GM19238 (cell line): Measurements from ENCODE around the gene PDCL3.

Experiments used
- DNase-seq: peaks from one replicate; pipeline ENCODE4 v3.0.0; 2011; ENCODE audit warnings: low spot score; ENCODE audit not compliant: insufficient read length

PDCL3 gene

DNA sequence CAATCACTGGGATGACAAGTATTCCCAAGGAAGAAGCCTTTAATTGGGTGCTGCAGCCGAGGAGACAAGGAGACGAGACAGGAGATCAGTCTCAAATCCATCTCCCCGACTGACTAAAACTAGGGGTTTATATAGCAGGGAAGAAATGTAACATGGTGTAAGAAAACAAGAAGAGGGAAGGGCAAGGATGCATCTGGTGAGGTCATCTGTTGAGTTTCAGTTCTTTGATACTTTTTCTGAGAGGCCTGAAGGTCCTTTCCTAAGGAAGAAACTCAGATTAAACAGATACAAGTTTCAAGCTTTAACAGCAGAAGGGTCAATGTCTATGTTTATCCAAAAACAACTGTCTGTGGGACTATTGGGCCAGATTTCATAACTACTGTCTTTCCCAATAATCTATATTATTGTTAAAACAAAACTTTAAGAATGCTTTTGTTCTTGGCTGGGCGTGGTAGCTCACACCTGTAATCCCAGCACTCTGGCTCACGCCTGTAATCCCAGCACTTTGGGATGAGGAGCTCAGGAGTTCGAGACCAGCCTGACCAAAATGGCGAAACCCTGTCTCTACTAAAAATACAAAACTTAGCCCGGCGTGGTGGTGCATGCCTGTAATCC, 2.5 kb upstream of the PDCL3 start:
- DNase-seq: no peak

DNA sequence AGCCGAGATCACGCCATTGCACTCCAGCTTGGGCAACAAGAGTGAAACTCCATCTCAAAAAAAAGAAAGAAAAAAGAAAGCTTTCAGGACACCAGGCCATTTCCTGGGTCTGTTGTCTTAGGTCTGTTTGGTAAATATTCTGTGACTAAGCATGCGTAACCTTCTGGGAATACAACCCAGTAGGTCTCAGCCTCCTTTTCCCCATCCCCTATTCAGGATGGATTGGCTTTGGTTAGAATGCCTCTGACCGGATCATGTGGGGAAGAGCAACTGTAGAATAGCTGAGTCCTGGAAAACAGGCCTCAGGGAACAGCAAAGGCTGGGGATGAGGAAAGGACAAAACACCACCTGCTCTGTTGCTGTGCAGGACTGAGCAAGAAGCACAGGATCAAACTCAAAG, 1.6 kb upstream of the PDCL3 start:
- DNase-seq: no peak

DNA sequence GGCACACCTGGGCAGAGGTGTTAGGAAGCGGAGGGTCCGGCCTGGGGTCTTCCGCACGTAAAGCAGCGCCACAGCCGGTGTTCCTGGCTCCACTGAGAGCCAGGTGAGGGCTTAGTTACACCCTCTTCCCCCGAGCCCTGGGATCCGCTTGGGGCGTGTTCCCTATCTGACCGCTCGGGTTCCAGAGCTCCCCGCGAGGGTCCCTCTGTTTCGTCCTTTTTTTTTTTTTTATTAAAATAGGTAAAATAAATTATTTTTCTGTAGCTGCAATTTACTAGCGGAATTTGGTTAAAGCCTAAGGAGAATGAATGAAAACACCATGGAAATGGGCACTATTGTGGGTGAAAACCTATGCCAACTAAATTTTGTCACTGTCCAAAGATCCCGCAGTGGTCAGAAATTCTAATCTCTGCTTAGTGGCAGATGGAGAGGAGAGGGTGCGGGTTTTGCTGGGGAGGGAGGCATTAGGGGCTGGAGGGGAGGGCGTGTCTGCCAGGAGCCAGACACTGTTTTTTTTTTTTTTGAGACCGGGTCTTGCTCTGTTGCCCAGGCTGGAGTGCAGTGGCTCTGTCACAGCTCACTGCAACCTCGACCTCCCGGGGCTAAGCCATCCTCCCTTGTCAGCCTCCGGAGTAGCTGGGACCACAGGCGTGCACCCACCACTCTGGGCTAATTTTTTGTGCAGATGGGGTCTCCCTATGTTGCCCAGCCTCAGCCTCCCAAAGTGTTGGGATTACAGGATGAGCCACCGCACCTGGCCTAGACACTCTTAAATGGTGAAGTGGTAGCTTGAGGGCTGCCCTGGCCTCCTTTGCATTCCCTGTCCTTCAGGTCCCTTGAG, 834 bp downstream of the PDCL3 start:
- no peak for DNase-seq

DNA sequence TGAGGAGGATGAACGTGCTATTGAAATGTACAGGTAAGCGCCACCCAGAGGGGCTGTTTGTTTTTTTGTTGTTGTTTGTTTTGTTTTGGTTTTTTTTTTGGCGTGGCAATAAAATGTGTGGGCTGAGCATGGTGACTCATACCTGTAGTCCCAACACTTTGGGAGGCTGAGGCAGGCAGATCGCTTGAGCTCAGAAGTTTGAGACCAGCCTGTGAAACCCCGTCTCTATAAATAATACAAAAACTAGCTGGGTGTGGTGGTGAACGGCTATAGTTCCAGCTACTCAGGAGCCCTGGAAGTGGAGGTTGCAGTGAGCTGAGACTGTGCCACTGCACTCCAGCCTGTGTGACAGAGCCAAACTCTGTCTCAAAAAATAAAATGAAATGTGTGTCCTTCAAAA, 6.2 kb downstream of the PDCL3 start:
- DNase-seq: no peak

DNA sequence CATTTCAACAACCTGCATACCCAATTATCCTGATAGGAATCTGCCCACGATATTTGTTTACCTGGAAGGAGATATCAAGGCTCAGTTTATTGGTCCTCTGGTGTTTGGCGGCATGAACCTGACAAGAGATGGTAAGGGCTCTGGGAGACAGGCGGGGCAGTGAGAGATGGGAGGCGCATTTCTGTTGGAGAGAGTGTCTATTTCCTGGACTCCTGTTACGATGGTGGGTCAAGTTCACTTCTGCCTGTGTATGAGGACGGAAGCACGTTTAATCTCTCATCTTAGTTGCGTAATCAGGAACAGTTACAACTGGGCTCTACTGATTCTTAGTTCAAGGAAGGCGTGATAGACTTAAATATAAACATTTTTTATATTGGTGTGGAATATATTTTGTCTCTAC, 8.9 kb downstream of the PDCL3 start:
- no peak for DNase-seq

DNA sequence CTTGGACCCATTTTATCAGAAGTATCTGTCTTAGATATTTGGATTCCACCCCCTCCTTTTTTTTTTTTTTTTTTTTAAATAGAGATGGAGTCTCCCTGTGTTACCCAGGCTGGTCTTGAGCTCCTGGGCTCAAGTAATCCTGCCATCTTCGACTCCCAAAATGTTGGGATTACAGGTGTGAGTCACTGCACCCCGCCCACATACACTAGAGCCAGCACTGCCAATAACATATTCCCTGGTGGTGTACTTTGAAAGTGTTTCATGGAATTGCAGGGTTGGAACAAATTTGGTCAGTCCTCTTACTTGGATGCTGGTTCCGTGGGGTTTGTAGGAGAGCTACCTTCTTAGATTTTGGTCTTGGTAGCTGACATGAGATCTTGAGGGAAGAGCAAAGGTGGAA, 15.0 kb downstream of the PDCL3 start:
- no peak for DNase-seq

DNA sequence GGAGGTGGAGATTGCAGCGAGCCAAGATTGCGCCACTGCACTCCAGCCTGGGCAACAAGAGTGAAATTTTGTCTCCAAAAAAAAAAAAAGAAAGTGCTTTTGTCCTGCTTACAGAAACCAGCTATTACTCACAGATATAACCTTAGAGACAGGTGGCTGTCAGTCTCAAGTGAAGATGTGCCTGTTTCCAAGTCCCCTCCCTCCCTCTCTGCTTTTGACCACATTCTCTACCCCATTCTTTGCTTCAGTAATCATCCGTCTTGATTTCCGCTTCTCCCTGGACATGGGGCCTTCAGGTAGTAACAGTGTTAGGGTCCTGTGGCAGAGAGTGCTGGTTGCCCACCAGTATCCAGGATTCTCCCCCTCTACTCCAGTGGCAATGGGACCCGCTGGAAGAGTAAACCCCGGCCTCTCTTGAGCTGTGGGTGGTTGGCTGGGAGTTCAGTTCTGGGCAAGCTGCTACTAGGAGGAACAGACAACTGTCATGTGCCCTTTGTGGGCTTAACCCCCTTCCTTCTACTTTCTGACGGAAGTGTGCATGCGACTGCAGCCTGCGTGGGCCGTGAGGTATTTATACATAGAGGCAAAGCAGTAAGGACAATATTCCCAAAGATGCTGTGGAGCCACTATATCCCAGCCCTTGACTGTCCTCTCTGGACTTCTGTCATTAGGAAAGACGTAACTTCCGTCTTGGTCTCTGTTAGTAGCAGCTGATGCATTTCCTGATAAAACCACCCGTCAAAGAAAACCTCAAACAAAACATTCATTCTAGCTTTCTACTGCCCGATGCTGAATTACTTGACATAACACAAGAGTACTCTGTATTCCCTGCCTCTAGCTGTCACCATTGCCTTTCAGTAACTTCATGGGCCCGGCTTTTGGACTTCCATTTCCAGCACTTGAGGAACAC, 17.8 kb downstream of the PDCL3 start:
- peak; percentile 41 for DNase-seq

DNA sequence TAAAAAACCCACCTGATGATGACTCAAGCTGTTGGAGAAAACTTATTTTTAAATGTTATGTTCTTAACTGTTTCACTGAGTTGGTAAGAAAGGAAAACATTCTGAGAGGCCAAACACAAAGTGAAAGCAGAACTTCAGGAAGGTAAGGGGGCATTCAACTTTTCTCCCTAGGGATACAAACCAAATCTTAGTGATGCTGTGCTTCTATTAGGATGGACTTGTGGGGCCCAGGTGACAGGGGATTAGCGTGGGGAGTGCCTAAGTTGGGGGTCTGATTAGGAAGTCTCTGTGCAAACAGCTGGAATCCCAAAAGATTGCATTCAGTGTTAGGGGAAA, 18.5 kb downstream of the PDCL3 start:
- DNase-seq: no peak

DNA sequence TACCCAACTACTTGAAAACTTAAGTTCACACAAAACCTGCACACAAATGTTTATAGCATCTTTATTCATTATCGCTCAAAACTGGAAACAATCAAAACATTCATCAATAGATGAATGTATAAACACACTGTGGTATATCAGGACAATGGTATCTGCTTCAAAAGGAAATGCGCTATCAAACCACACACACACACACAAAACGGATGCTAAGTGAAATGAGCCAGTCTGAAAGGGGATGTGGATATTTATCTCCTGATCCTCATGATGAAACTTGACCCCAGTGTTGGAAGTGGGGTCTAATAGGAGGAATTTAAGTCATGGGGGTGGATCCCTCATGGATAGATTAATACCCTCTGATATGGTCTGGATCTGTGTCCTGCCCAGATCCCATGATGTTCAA, 22.0 kb downstream of the PDCL3 start:
- no peak for DNase-seq

DNA sequence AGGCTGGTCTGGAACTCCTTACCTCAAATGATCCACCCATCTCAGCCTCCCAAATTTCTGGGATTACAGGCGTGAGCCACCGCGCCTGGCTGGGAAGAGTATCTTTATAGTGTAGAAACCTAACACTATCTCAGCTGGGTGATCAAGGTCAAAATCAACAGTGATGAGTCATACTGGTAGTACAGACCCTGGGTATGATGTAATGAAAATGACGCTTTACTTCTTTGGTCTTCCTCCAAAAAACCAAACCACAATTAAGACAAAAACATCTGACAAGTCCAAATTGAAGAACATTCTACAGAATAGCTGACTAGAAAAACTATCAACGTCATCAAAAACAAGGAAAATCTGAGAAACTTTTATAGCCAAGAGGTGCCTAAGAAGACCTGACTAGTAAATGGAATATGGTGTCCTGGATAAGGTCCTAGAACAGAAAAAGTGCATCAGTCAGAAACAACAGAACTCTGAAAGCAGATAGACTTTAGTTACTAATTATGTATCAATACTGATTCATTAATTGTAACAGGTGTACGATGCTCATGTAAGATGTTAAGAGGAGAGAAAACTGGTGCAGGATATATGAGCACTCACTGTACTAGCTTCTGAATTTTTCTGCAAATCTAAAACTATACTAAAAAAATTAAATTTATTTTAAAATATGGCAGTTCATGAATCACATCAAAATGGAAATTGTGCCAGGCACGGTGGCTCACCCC, 25.4 kb downstream of the PDCL3 start:
- no peak for DNase-seq

DNA sequence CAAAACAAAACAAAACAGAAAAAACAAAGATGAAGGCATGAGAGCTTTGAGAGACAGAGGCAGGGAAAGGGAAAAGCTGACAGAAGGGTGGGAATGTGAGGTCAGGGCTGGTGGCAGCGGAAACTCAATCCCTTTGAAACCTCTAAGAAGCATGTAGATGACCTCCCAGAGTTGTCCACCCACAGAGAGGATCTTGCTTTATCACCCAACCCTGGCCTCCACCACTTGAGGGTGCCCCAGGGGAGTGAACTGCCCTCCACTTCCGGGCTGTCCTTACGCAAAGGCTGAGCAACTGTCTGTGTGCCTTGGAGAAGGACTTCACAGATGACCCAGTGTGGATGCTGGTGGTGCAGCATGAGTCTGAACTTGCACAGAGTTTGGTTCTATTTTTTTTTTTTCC, 26.7 kb downstream of the PDCL3 start:
- no peak for DNase-seq

DNA sequence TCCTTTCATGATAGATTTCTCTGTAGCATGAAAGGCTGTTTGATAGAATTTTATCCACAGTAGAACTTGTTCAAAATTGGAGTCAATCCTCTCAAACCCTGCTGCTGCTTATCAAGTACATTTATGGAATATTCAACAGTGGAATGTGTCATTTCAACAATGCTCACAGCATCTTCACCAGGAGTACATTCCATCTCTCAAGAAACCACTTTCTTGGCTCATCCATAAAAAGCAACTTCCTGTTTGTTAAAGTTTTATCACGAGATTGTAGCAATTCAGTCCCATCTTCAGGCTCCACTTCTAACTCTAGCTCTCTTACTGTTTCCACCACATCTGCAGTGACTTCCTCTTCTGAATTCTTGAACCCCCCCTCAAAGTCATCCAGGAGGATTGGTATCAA, 29.4 kb downstream of the PDCL3 start:
- DNase-seq: no peak

DNA sequence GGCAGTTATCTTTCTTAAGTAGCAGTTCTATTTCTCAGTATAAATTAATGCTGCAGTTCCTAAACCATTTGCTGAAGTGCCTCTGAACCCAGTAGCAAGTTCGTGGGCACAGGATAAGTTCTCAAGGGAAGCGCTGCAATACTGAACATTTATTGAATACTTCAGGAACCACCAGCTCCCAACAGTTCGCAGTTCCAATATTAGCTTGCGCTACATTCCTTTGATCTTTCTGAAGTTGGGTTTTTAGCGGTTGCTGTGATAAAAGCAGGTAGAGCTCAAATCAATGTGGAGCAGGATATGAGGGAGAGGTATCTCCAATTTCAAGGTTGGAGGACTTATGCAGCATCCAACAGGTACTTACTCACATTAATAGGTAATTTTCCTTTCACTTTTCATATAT, 33.7 kb downstream of the PDCL3 start:
- no peak for DNase-seq

DNA sequence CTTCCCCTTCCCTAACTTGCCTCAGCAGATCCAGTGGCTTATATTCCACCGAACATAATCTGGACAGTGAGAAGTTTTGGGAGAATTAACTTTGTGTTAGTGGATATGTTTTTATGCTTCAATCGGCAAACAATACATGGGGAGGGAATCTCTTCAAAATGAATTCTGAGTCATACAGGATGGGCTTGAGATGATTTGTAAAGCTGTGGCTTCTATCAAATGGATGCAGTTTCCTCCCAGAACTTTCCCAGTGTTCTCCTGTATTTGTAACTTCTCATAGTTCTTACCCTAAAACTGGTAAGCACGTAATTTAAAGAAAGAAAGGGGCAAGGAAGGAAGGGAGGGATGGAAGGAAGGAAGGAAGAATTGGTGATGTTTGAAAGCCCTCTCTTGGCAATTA, 36.8 kb downstream of the PDCL3 start:
- no peak for DNase-seq

DNA sequence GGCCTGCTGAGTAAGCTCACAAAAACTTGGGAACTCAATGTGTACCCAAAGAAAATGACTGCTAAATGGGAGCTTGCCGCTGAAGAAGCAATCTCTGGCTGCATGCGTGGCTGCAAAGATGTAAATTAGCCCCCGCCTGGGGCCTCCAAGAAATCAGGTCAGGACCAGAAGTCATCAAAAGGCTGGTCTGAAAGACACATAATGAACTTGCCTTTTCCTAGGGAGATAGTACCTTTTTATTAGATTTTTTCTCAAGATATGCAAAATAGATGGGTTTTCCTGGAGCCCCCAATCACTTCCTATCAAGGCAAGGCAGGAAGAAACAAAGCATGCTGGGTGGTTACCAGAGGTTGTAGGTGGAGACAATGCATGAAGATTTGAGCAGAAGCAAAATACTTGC, 38.9 kb downstream of the PDCL3 start:
- no peak for DNase-seq

DNA sequence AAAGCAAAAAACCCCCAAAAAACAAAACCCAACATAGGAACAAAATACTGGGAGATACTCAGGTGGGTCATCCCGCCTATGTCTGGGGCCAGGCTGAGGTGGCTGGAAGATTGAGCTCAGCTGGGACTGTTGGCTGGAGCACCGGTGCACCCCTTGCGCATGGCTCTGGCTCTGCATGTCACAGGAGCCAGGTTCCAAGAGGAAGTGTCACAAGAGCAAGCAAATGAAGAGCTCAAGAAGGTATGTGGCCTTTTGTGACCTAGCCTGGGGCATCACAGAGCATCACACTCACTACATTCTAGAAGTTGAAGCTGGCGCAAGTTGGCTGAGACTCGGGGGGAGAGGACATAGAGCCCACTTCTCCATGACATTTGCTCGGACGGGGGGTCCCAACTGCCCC, 40.6 kb downstream of the PDCL3 start:
- no peak for DNase-seq

DNA sequence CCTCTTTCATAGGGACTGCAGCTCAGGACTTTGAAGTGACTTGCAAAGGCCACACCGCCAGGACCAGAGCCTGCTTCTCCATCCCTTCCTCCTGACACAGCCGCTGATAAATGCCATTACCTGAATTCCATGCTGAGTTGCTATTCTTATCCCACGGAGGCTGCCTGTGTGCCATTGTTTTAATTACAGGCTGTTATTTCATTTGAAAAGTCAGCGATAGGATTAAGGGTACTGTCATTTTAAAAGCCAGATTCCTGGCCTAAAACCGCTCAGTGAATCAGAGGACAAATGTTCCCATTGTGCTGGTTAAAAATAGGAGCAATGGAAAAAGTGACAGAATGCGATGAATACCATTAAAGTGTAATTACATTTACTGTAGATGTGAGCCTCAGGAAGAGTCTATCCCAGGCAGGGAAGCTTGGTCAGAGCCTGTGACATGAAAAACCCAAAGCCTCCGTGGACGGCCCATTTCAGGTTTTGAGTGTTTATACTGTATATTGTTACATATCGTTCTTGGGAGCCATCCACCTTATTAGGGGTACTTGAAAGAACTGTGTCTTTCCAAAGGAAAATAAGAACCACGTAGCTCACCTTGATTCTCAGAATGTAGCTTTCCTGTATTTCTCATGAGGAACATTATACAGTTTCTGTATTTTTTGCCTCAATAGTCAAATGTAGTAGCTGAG, 41.3 kb downstream of the PDCL3 start:
- no peak for DNase-seq

DNA sequence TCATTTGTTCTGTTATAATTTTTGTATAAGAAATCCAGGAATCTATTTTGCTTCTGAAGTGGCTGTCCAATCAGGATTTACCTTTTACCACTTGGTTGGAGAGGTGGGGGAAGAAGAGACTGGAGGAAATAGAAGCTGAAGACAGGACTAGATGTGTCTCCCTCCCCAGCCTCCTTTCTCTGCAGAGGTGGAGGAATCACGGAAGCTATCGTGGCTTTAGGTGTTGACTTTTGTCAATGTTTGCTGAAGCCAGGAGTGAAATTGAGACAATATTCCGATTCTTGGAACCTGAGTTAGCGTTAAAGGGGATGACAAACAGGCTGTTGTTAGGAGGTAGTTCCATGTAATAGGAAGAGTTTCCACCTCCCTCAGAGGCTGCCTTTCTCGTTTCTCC, 43.5 kb downstream of the PDCL3 start:
- DNase-seq: no peak

DNA sequence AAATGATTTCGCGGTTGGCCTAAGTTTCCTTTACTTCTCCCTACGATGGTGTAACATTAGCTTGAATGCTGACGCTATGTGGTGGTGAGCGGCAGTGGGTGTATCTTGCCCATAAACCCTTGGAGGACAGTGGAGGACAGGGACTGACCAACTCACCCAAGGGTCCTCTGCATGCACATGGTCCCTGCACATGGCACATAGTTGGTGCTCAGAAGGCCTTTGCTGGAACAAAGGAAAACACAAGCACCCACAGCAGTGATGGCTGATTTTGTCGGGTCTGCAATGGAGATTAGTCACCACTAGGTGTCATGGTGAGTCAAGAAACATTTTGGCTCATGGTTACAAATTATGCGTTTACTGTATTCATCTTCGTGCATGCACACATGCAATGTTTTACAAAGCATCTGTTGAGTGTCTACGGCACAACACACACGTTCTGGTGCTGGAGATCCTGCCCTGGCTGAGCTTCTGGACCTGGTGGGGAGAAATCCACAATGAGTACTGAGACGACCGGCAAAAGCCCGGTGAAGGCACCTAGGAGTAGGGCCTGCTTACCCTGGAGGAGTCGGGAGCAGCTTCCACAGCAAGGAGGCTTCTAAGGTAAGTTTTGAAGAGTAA, 44.0 kb downstream of the PDCL3 start:
- DNase-seq: no peak

DNA sequence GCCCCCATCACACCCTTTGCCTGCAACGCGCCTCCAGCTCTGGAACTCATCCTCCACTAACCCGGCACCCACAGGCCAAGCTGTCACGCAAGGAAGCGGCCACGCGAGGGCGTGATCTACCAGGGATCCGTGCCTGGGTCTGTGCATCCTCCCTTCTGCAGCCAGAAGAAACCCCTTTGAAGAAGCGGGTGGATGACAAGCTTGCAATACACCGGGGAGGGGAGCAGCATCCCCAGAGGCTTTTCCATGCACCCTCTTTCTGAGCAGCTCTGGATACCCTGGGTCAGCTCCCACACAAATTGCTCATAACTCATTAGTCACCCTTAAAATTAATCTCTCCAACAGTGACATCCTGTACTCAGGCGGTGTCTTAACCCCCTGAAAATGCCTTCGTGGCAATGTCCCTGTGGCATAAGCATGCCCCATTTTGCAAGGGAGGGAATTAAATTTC, 47.6 kb downstream of the PDCL3 start:
- peak; percentile 24 for DNase-seq
